ENCODE measurements around the gene DNAAF5.

The DNAAF5 gene

DNA sequence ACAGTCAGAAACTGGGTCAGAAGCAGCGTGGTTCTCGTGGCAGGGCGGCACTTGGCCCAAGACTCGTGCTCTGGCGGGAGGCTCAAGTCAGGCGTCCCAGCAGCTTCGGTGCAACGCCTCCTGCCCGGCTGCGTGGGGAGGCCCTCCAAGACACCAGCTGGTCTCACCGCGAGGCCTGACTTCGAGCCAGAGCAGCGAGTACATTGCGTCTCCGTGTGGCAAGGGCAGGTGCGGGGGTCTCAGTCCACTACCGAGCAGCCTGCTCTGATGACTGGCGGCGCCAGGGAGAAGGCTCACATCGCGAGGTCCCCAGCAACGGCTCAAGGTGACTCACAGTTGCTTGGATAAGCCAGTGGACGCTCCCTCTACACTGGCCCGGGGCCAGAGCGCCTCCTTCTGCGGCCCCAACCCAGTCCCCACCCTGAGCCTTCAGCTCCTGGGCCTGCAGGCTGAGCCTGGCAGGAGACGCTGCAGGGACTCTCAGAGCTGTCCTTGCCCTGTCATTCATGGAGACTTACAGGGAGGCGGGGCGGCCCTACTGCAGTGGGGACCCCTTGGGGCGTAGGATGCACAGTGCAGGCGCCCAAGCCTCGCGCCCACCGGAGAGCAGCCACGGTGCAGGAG, 42.5 kb downstream of the DNAAF5 start:
- no peak for DNase-seq (ENCODE audit: low read depth)

DNA sequence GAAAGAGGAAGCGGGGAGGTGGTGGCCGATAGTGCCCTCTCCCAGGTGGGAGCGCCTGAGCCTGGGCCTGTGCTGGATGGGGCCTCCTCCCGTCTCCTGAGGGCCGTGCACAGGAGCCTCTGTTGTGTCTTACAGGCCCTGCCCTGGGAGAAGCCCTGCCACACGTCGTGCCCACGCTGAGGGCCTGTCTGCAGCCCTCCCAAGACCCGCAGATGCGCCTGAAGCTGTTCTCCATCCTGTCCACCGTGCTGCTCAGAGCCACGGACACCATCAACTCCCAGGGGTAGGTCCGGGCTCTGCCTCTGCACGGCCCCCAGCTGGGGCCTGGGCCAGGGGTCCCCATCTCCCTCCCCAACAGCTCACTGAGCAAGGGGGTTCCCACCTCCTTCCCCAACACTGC, 43.8 kb downstream of the DNAAF5 start:
- no peak for DNase-seq (ENCODE audit: low read depth)

GRCh38 chr7:770741-771166, 44.3 kb downstream of the DNAAF5 start:
- no peak for DNase-seq (ENCODE audit: low read depth)

GRCh38 chr7:771234-772004, 44.9 kb downstream of the DNAAF5 start:
- no peak for DNase-seq (ENCODE audit: low read depth)

DNA sequence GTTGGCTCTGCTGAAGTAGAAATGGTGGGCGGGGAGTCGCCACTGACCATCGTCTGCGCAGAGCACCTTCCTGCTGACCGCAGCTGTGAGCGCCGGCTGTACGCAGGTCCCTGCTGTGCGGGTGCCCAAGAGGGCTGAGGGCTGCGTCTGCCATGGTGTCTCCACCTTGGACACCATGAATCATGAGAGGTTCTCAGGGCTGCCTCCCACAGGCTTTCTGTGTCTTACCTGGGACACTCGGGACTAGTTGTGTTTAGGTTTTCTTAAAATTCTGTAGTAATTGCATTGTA, 45.5 kb downstream of the DNAAF5 start:
- DNase-seq (ENCODE audit: low read depth): no peak

GRCh38 chr7:772392-772791, 45.9 kb downstream of the DNAAF5 start:
- no peak for DNase-seq (ENCODE audit: low read depth)

- DNase-seq (ENCODE audit: low read depth): no peak
These were observed 46.5 kb downstream of the DNAAF5 start for GRCh38 chr7:772861-773621.

GRCh38 chr7:773622-773915, 47.1 kb downstream of the DNAAF5 start:
- DNase-seq (ENCODE audit: low read depth): no peak

DNA sequence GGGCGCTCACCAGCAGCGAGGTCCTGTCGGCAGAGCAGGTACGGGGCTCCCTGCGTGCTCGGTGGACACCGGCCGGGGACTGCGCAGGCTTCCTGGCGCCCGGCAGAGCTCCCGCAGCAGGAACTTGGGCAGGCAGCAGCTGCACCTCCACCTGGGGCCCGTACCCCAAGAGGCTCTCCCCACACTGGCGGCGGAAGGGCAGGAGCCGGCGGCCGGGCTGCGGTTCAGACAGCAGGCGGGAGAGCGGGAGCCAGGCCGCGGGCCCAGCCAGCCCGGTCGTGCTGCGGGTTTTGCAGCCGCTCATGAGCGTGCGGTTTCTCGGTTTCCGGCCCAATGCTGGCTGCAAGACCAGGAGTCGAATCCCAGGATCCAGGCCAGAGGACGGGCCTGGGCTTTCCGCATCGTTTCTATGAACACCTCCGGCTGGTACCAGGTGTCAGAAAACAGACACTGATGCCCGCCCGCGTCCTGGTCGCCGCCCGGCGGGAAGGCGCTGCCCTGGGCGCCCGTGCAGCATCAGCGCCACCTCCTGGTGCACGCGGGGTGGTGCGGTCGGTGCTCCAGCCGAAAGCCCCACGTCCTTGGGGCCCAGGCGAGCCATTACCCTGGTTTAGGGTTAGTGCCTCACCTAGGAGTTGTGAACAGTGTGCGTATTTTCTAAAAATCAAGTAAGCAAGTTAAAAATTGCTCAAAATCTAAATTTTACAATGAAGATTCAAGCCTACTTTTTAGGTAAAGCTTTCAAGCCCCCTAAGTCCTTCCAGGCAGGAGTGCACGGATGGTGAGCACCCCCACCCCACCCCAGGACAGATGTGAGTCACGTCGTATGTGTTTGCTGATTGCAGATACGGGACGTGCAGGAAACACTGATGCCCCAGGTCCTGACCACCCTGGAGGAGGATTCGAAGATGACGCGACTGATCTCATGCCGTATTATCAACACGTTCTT, 47.9 kb downstream of the DNAAF5 start:
- peak; percentile 46 for DNase-seq (ENCODE audit: low read depth)

GRCh38 chr7:776381-776780, 49.9 kb downstream of the DNAAF5 start:
- DNase-seq (ENCODE audit: low read depth): no peak

DNA sequence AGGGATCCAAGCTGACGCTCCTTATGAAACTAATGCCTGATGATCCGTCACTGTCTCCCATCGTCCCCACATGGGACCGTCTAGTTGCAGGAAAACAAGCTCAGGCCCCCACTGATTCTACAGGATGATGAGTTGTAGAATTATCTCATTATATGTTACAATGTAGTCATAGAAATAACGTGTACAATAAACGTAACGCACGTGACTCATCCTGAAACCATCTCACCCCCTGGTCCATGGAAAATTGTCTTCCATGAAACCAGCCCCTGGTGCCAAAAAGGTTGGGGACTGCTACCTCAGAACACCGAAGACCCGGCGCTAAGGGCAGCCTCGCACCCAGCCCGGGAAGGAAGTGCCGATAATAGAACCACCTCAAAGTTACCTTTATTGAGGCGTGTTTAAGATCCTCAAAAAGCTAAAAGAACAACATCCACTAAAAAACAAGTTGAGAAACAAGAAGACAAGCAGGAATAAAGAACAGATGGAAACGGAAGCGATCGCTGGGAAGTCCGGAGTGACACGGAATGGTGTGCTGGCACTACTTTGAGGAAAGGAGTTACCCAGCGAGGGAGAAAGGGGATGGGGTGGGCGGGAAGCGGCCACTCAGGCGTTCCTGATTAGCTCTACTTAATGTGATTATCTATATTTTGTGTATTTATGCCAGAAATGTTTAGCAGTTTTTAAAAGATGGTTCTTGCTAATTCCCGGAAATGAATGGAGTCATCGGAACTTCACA, 50.7 kb downstream of the DNAAF5 start:
- no peak for DNase-seq (ENCODE audit: low read depth)

GRCh38 chr7:777728-778078, 51.2 kb downstream of the DNAAF5 start:
- DNase-seq (ENCODE audit: low read depth): no peak

DNA sequence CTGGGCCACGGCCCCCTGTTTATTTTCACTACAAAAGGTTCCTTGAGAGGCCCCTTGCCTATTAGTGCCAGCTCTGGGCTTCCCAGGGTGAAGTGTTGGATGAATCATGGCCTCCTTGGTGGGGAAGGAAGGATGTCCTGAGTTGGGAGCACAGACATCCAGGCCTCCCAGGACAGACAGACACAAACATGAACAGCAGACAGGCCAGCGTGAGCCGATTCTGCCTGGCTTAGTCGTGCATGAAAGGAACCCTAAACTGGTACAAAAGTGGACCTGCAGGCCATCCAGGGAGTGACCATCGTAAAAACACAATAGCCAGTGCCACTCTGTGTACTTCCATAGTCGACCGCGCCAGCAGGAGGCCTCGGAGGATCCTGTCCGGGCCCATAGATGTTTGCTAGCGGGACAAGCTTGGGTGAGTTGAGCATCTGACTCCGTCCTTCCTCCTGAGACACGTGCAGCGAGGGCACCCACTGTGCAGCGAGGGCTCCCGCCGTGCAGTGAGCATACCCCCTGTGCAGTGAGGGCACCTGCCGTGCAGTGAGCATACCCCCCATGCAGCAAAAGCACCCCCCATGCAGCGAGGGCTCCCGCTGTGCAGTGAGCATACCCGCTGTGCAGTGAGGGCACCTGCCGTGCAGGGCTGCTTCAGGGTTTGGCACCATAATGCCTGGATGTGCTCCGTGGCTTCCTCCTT, 51.9 kb downstream of the DNAAF5 start:
- DNase-seq (ENCODE audit: low read depth): no peak

DNA sequence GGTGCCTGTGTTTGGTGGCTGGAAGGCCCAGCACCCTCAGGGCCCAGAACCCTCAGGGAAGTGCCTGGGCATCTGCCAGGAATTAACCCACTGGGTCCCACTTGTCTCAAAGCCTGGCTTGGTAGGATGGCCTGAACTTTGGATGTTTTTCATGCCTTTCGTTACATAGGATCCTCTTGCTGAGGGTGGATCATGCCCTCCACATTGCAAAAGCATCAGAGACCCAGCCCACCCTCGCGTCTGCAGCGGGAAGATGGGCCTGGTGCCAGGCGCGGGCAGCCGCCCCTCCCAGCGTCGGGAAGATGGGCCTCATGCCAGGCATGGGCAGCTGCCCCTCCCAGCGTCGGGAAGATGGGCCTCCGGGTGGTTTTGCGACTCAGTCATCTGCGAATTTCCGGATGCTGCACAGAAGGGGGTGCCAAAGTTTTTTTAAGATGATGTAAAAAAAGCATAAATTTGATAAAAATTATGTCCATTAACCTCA, 52.5 kb downstream of the DNAAF5 start:
- DNase-seq (ENCODE audit: low read depth): no peak

GRCh38 chr7:779480-779879, 53.0 kb downstream of the DNAAF5 start:
- DNase-seq (ENCODE audit: low read depth): no peak

DNA sequence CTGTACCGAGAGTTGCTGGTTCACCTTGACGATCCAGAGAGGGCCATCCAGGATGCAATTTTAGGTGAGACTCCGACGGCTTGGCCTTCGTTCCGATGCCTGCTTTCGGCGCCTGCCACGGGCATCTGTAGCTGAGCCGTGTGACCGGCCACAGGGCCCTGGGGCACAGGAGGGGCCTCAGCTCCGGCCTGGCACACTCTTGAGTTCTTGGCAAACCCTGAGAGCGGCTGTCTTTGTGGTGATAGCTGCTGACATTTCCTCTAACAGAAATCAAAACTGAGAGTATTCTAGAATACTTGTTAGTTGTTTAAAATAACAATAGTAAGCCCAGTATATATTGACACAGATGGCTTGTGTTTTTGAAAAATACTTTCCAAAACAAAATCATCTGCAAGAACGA, 53.6 kb downstream of the DNAAF5 start:
- DNase-seq (ENCODE audit: low read depth): no peak

DNA sequence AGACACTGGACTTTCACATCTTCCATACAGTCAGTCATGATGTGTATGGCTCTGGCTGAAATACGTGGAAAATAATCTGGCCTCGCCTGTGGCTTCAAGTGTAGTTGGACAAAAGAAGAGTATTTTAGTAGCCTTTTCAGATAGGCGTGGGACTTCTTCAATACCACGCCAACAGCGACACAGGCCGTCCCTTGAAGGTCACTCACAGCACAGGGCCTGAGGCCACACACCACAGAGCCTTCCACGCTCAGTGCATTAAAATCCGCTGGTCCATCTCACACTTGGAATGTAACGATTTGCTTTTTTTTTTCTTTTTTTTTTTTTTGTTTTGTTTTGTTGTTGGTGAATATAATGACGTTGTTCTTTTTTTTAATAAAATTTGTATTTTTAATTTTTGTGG, 54.0 kb downstream of the DNAAF5 start:
- no peak for DNase-seq (ENCODE audit: low read depth)

DNA sequence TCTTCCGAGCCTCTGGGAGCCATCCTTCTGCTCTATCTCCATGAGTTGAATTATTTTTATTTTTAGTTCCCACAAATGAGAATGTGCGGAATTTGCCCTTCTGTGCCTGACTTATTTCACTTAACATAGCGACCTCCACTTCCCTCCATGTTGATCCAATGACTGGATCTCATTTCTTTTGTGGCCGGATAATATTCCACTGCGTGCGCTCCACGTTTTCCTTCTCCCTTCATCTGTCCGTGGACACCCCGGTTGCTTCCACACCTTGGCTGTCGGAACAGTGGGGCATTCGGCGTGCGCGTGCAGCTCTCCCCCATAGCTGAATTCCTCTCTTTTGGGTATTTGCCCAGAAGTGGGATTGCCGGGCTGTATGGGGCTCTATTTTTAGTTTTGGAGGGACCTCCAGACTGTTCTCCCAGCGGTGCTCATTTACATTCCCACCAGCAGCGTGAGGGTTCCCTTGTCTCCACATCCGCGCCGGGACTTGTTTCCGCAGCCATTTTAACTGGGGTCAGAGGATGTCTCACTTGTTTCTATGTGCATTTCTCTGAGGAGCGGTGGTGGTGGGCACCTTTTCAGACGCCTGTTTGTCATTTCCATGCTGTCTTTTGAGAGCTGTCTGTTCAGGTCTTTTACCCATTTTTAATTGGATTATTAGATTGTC, 54.8 kb downstream of the DNAAF5 start:
- no peak for DNase-seq (ENCODE audit: low read depth)

DNA sequence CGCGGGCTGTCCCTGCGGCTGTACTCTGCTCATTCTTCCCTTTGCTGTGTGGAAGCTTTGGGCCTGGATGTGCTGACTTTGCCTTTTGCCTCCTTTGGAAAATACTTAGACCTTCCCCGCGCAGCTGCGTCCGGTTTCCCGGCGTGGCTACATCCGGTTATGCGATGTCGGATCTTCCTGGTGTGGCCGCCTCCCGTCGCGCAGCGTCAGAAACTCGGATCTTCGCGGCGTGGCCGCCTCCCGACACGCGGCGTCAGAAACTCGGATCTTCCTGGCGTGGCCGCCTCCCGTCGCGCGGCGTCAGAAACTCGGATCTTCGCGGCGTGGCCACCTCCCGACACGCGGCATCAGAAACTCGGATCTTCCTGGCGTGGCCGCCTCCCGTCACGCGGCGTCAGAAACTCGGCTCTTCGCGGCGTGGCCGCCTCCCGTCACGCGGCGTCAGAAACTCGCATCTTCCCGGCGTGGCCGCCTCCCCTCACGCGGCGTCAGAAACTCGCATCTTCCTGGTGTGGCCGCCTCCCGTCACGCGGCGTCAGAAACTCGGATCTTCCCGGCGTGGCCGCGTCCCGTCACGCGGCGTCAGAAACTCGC, 55.5 kb downstream of the DNAAF5 start:
- no peak for DNase-seq (ENCODE audit: low read depth)
